GM12872 (cell line): ENCODE data around the gene NCOR1.

Experiments
- TF ChIP-seq, protein P1 (sequence below): IDR thresholded peaks from 3 replicates; pipeline ENCODE4 v1.5.1; 2011; ENCODE audit warnings: low read depth, mild to moderate bottlenecking, low read length, moderate library complexity; ENCODE audit not compliant: insufficient read depth

Gene NCOR1

DNA sequence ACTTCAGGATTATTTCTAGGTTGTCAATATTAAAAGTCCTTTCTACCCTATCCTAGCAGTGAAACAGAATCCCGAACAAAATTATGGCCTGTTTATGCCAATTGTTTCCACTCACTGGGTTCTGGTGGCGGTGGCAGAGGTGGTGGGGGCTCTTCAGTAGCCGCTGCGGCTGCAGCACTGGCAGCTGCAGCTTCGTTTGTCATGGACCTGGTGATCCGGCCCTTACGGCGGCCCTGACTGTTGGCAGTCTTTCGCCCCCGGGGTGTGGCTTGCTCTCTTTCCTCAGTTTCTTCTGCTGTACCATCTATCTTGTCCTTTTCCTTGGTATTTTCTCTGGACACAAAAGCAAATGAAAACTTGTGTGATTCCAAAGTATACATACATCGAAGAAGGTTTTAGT lies 94.4 kb downstream of the NCOR1 start:
- TF ChIP-seq, protein P1, sequence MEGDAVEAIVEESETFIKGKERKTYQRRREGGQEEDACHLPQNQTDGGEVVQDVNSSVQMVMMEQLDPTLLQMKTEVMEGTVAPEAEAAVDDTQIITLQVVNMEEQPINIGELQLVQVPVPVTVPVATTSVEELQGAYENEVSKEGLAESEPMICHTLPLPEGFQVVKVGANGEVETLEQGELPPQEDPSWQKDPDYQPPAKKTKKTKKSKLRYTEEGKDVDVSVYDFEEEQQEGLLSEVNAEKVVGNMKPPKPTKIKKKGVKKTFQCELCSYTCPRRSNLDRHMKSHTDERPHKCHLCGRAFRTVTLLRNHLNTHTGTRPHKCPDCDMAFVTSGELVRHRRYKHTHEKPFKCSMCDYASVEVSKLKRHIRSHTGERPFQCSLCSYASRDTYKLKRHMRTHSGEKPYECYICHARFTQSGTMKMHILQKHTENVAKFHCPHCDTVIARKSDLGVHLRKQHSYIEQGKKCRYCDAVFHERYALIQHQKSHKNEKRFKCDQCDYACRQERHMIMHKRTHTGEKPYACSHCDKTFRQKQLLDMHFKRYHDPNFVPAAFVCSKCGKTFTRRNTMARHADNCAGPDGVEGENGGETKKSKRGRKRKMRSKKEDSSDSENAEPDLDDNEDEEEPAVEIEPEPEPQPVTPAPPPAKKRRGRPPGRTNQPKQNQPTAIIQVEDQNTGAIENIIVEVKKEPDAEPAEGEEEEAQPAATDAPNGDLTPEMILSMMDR = no peak

DNA sequence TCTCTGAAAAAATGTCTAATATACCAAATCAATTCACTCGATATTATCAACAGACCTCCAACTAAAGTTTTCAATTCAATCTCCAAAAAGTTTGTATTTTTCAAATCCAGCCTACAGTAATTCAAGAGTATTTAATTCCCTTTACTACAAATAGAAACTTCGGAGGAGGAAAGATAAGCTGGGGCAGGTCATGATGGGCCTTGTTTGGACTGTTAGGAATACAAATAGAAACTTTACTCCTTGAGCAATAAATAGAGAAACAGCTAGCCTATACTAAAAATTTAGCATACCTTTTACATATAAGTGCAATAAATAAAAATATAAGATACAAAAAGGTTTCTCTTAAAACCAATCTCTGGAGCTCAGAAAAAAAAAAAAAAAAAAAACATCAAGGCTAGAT lies 98.2 kb downstream of the NCOR1 start:
- TF ChIP-seq, protein P1 = no peak

DNA sequence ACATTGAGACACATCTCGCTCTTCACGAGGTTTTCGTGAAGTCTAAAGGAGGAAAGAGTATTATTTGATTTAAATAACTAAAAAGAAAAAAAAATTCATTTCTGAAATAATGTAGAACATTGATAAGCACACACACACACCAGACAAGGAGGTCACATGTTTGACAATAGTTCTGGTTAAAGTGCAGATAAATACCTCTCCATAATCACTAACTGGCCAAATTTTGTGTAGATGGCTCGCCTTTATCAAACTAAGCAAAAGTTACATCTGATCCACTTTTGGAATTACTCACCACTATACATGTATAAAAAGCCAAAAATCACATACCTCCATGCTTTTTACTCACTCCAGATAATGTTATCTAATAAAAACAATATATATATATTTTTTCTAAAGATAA lies 106.5 kb downstream of the NCOR1 start:
- TF ChIP-seq, protein P1 = no peak

DNA sequence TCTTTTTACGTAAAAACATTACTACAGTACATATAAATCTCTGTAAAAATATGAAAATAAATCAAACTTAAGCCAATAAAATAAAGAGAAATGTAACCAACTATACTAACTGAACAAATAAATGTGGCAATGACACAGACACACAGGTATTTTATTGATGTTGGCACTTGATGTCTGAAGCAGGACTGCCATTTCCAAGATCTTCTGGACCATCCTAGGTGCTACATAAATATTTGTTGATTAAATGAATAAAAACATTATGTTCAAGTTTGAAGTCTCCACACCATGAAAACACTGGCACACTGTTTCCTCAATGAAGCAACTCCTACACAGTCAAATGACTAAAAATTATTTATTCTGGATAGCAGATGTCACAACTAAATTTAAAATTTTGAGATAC lies 106.9 kb downstream of the NCOR1 start:
- TF ChIP-seq, protein P1 = no peak

DNA sequence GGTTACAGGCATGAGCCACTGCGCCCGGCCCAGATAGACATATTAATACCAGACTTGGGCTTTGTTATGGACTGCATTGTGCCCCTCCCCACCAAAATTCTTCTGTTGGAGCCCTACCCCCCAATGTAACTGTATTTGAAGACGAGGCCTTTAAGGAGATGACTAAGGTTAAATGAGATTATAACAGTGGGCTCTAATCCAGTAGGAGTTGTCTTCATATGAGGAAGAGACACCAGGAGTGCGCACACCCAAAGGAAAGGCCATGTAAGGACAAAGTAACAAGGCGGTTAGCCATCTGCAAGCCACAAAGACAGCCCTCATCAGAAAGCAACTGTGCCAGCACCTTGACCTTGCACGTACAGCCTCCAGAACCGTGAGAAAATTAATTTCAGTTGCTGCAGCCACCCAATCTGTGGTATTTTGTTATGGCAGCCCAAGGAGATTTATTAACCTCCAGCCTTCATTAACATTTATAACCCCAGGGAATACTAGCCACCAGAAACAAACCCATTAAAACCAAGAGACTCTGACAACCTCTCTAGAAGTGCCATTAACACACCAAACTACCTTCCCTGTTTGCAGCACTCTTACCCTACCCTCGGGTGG lies 108.1 kb downstream of the NCOR1 start:
- TF ChIP-seq, protein P1 = no peak

DNA sequence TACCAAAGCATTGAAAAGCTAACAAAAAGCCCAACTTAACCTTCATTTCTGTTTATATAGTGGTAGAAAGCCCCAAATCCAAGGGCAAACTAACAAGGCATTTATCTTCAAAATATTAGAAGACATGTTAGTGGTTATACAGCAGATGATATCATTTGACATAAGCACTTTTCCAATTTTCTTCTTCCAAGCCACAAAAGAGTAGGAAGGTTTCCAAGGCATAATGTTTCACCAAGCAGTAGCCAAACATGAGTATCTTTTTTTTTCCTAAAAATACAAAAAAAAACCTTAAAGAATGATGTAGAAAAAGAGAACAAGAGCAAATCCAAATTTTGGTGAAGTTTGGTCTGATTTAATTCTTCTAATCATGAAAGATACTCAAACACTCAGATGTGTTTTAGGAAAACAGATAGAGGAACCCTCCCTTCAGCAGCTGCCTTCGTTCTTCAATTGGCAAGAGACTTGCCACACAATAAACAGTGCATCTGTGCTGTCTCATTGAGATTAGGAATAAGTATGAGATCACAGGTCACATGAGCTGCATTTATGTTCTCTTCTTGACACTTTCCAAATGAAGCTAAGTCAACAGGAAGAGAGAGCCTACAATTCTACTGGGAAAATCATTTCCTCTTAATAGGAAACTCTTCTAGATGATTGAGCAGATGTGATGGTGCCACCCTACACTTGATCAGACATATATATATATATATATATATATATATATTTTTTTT lies 109.0 kb downstream of the NCOR1 start:
- TF ChIP-seq, protein P1 = no peak

DNA sequence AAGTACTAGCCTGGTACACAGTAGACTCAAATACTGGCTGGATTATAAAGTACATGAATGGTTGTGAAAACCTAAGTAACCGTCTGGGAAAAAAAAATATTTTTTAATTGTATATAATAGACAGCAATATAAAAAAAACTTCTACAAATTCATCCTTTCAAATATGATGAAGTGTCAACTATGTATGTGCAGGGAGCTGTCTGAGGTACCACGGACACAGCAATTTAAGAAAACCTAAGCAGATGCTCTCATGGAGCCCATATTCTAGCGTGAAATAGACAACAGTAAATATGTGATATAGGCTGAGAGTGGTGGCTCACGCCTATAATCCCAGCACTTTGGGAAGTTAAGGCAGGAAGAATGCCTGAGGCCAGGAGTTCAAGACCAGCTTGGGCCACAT lies 111.1 kb downstream of the NCOR1 start:
- TF ChIP-seq, protein P1 = no peak
